ENCODE results near the gene PLCB2.

DNA sequence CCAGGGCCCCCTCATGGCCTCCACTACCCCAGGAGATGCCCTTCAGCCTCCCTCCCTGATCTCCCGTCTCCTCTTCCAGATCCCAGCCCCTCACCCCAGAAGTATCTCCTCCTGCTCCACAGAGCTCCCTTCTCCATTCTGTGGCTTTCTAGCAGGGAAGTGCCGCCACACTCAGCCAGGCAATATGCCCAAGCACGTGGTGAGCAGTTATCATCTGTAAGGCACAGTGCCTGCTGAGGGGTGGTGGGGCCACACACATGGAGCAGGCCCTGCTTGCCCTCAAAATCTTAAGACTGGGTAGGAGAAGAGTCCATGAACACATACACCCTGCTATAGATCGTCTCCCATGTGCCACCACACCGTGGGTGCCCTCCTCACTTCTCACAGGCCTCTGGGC, 40.7 kb upstream of the PLCB2 start:
- TF ChIP-seq, protein P1, sequence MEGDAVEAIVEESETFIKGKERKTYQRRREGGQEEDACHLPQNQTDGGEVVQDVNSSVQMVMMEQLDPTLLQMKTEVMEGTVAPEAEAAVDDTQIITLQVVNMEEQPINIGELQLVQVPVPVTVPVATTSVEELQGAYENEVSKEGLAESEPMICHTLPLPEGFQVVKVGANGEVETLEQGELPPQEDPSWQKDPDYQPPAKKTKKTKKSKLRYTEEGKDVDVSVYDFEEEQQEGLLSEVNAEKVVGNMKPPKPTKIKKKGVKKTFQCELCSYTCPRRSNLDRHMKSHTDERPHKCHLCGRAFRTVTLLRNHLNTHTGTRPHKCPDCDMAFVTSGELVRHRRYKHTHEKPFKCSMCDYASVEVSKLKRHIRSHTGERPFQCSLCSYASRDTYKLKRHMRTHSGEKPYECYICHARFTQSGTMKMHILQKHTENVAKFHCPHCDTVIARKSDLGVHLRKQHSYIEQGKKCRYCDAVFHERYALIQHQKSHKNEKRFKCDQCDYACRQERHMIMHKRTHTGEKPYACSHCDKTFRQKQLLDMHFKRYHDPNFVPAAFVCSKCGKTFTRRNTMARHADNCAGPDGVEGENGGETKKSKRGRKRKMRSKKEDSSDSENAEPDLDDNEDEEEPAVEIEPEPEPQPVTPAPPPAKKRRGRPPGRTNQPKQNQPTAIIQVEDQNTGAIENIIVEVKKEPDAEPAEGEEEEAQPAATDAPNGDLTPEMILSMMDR (IDR thresholded peaks at IDR 0.05) = no peak
- no peak for TF ChIP-seq EZH2 (IDR thresholded peaks at IDR 0.05; ENCODE audit: borderline replicate concordance, insufficient read depth, low read depth, low read length, poor library complexity, severe bottlenecking)
